ENCODE results near the gene STXBP6.

- TF ChIP-seq CTCF (IDR thresholded peaks at IDR 0.05; ENCODE audit: insufficient read depth, low read depth, low read length) (no peak), EZH2 (IDR thresholded peaks at IDR 0.05; ENCODE audit: insufficient read depth, low read length) (no peak)
Observed at GRCh38 chr14:24875991-24876878, 173.7 kb downstream of the STXBP6 start.

Measured in astrocyte (in vitro differentiated cells and primary cell).